ENCODE results near the gene ABTB1. TPM values are rescaled to one million over a fixed set of nuclear protein-coding genes. Genes with fewer than 3 reads are reported as not detected.

The ABTB1 gene
- polyA plus RNA-seq, 1 donor from 2014 or later: 2.0 TPM

DNA sequence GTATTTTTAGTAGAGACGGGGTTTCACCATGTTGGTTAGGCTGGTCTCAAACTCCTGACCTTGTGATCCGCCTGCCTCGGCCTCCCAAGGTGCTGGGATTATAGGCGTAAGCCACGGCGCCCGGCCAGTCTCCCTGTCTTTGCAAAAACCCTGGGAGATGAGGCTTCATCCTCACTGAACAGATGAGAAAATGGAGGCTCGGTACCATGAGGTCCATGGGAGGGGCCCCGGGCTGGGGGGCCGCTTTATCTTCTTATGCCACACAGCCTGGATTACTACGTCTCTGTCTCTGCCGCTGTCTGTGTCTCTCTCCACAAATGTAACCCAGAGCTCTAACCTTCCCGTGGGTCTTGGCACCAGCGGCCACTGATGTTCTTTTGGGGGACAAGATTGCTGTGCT is 39.1 kb downstream of the ABTB1 start:
- H3K9ac ChIP-seq (ENCODE audit: low read length): no peak overlapping the region
- H3K27me3 ChIP-seq (ENCODE audit: insufficient read depth, low read depth, low read length): no peaks in the 10 kb centered on the region
- H2AFZ ChIP-seq (ENCODE audit: low read depth, low read length): no peak overlapping the region
- no peaks in the 10 kb centered on the region for H3K36me3 ChIP-seq (ENCODE audit: insufficient read depth, low read length)
- TF ChIP-seq MXI1 (conservative IDR thresholded peaks at IDR 0.05; ENCODE audit: poor library complexity, severe bottlenecking) (no peak), EP300 (conservative IDR thresholded peaks at IDR 0.05; ENCODE audit: poor library complexity, severe bottlenecking) (no peak), RAD21 (conservative IDR thresholded peaks at IDR 0.05) (no peak), REST (IDR thresholded peaks at IDR 0.05; ENCODE audit: borderline replicate concordance) (no peak), CTCF (IDR thresholded peaks at IDR 0.05; ENCODE audit: poor library complexity, severe bottlenecking) (no peak), TAF1 (IDR thresholded peaks at IDR 0.05; ENCODE audit: low read depth) (no peak), POLR2AphosphoS5 (IDR thresholded peaks at IDR 0.05) (no peak), EZH2 (IDR thresholded peaks at IDR 0.05; ENCODE audit: borderline replicate concordance, insufficient read depth, low read length, poor library complexity, severe bottlenecking) (no peak), SMC3 (conservative IDR thresholded peaks at IDR 0.05; ENCODE audit: poor library complexity) (no peak)
- H3K4me2 ChIP-seq (ENCODE audit: low read length): no peak overlapping the region
- H3K79me2 ChIP-seq (replicated peaks; ENCODE audit: insufficient read depth, low read length): no peaks in the 10 kb centered on the region
- no peak overlapping the region for H3K4me3 ChIP-seq (ENCODE audit: low read length)
- no peaks in the 10 kb centered on the region for H4K20me1 ChIP-seq (ENCODE audit: insufficient read depth)
- no peak overlapping the region for H3K27ac ChIP-seq (ENCODE audit: low read length)
- H3F3A ChIP-seq (ENCODE audit: insufficient read depth, low read length, poor library complexity, severe bottlenecking): no peaks in the 10 kb centered on the region
- H3K9me2 ChIP-seq (ENCODE audit: insufficient read depth, low read length): no peaks in the 10 kb centered on the region
- H3K9me3 ChIP-seq (ENCODE audit: low read length): no peaks in the 10 kb centered on the region

DNA sequence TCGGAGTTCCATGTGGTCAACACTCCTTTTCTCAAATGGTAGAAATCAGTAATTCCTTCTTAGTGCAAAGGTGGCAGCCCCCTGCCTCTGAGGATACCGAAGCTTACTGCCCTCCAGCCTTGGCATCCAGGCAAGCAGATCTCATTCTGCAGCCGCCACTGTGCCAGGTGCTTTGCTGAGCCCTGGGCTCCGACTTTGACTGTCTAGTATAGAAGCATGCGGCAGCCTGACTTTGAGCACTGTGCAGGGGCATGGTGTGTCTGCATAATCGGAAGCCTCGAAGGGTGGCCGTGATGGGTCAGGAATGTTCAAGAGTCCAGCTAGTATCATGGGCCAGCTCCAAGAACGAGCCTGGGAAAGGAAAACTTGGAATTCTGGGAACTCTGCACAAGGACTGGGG is 39.7 kb downstream of the ABTB1 start:
- TF ChIP-seq TAF1 (IDR thresholded peaks at IDR 0.05; ENCODE audit: low read depth) (no peak), EZH2 (IDR thresholded peaks at IDR 0.05; ENCODE audit: borderline replicate concordance, insufficient read depth, low read length, poor library complexity, severe bottlenecking) (no peak), REST (IDR thresholded peaks at IDR 0.05; ENCODE audit: borderline replicate concordance) (no peak), SMC3 (conservative IDR thresholded peaks at IDR 0.05; ENCODE audit: poor library complexity) (no peak), EP300 (conservative IDR thresholded peaks at IDR 0.05; ENCODE audit: poor library complexity, severe bottlenecking) (no peak), MXI1 (conservative IDR thresholded peaks at IDR 0.05; ENCODE audit: poor library complexity, severe bottlenecking) (no peak), POLR2AphosphoS5 (IDR thresholded peaks at IDR 0.05) (no peak), CTCF (IDR thresholded peaks at IDR 0.05; ENCODE audit: poor library complexity, severe bottlenecking) (no peak)
- Histone ChIP-seq H3K79me2 (replicated peaks; ENCODE audit: insufficient read depth, low read length) (no peaks in the 10 kb centered on the region), H3K9me2 (ENCODE audit: insufficient read depth, low read length) (no peaks in the 10 kb centered on the region), H3K9me3 (ENCODE audit: low read length) (no peaks in the 10 kb centered on the region), H3K27me3 (ENCODE audit: insufficient read depth, low read depth, low read length) (no peaks in the 10 kb centered on the region), H3K9ac (ENCODE audit: low read length) (no peak overlapping the region), H4K20me1 (ENCODE audit: insufficient read depth) (no peaks in the 10 kb centered on the region), H3K4me3 (ENCODE audit: low read length) (no peak overlapping the region), H3K27ac (ENCODE audit: low read length) (no peak overlapping the region), H3K36me3 (ENCODE audit: insufficient read depth, low read length) (no peaks in the 10 kb centered on the region), H2AFZ (ENCODE audit: low read depth, low read length) (no peak overlapping the region), H3K4me2 (ENCODE audit: low read length) (no peak overlapping the region), H3F3A (ENCODE audit: insufficient read depth, low read length, poor library complexity, severe bottlenecking) (no peaks in the 10 kb centered on the region)
